K562 (cell line): ENCODE measurements around the gene CREM. TPM values are rescaled to one million over a fixed set of nuclear protein-coding genes. Genes with fewer than 3 reads are reported as not detected.

ENCODE experiments used
- ATAC-seq: fragments of 200-7000 bp; cut with Tn5 transposase; 3 replicates; pipeline ENCODE4 v1.9.1; 2020; ENCODE audit warnings: moderate library complexity
- BruUV-seq: library from RNA; stranded (reverse); fragments of 400-500 nt; replicated peaks from 2 replicates; lab custom pipeline; 2021; lab: Mats Ljungman, UMichigan
- CTCF ChIA-PET: fragments of 300-600 bp; formaldehyde crosslinking; extraction: SDS; loops from one replicate; lab custom pipeline; 2021; ENCODE audit warnings: low intra/inter-chr PET ratio; lab: Yijun Ruan, JAX
- POLR2A ChIA-PET: fragments of 300-600, 350-650 bp; sonication (Branson Sonifier 250); formaldehyde crosslinking; extraction: SDS; loops from one replicate; lab custom pipeline; 2021; ENCODE audit warnings: antibody characterized with exemption, inconsistent platforms; lab: Yijun Ruan, JAX
- DNase-seq, 4 experiments: peaks; one replicate each; pipeline versions ENCODE4 v3.0.0 to v3.0.0-alpha.2; 2011 to 2018; ENCODE audit warnings: low spot score in 3 of 4, mixed read lengths in 3 of 4; ENCODE audit errors: extremely low read depth in 1 of 4
- FAIRE-seq: peaks from 2 replicates; lab custom pipeline; 2011; peaks lifted over from hg19 to GRCh38; lab: Jason Lieb, UNC
- H2AFZ ChIP-seq: 2 replicates; pipeline ENCODE4 v1.6.0; 2011; ENCODE audit warnings: low read depth, low read length, control low read depth, inconsistent platforms
- H3K27ac ChIP-seq: fragments of 200-600 bp; 3 replicates; pipeline ENCODE4 v1.8.0; 2011; ENCODE audit warnings: low read depth, mild to moderate bottlenecking, control low read depth, inconsistent platforms, low read length, moderate library complexity, mixed read lengths; ENCODE audit errors: extremely low read depth
- H3K27me3 ChIP-seq, 2 experiments: fragments of 300-600 bp in 1 of 2; 2 replicates in 1 of 2; 3 replicates in 1 of 2; pipeline versions ENCODE4 v1.6.0 to v1.8.0; 2011; ENCODE audit warnings: inconsistent platforms in 2 of 2, low read length in 2 of 2, mild to moderate bottlenecking in 1 of 2, mixed read lengths in 1 of 2, moderate library complexity in 1 of 2; ENCODE audit not compliant: control insufficient read depth in 2 of 2, insufficient read depth in 2 of 2
- H3K36me3 ChIP-seq: fragments of 300-600 bp; 3 replicates; pipeline ENCODE4 v1.8.0; 2011; ENCODE audit warnings: mild to moderate bottlenecking, low read length, inconsistent platforms; ENCODE audit not compliant: control insufficient read depth, insufficient read depth
- H3K4me1 ChIP-seq, 2 experiments: fragments of 200-600 bp in 1 of 2; replicated peaks in 1 of 2; 2 replicates in 1 of 2; 3 replicates in 1 of 2; pipeline versions ENCODE4 v1.5.1 to v1.8.0; 2011; ENCODE audit warnings: inconsistent platforms in 2 of 2, low read length in 2 of 2, mild to moderate bottlenecking in 1 of 2, mixed read lengths in 1 of 2, moderate library complexity in 1 of 2; ENCODE audit not compliant: control insufficient read depth in 2 of 2, insufficient read depth in 2 of 2
- H3K4me2 ChIP-seq: 2 replicates; pipeline ENCODE4 v1.6.1; 2011; ENCODE audit warnings: low read length, control low read depth, inconsistent platforms, mixed read lengths; ENCODE audit not compliant: insufficient read depth
- H3K4me3 ChIP-seq: fragments of 200-600 bp; sonication (generic), shearing (Covaris generic); 2 replicates; pipeline ENCODE4 v1.5.1; 2016; ENCODE audit warnings: control low read depth, inconsistent platforms
- H3K79me2 ChIP-seq: fragments of 200-600 bp; 3 replicates; pipeline ENCODE4 v1.8.0; 2011; ENCODE audit warnings: low read length, inconsistent platforms; ENCODE audit not compliant: control insufficient read depth, insufficient read depth
- H3K9ac ChIP-seq, 2 experiments: 2 replicates each; pipeline versions ENCODE4 v1.6.0 to v1.6.1; 2011; ENCODE audit warnings: low read depth in 2 of 2, low read length in 2 of 2, control low read depth in 1 of 2, inconsistent platforms in 1 of 2, mild to moderate bottlenecking in 1 of 2, mixed read lengths in 1 of 2; ENCODE audit not compliant: insufficient read depth in 1 of 2
- H3K9me1 ChIP-seq: one replicate; pipeline ENCODE4 v1.6.0; 2011; ENCODE audit warnings: inconsistent platforms, mild to moderate bottlenecking, low read length, moderate library complexity; ENCODE audit not compliant: control insufficient read depth, insufficient read depth
- H3K9me3 ChIP-seq: replicated peaks from 2 replicates; pipeline ENCODE4 v1.5.1; 2011; ENCODE audit warnings: low read depth, low read length, inconsistent platforms; ENCODE audit not compliant: control insufficient read depth, insufficient read depth
- H4K20me1 ChIP-seq: replicated peaks from 2 replicates; pipeline ENCODE4 v1.6.1; 2011; ENCODE audit warnings: low read length, inconsistent platforms, mixed read lengths; ENCODE audit not compliant: control insufficient read depth, insufficient read depth
- CBFA2T3 ChIP-seq: fragments of 450-650 bp; IDR thresholded peaks from 2 replicates; pipeline ENCODE4 v1.6.1; 2017
- KAT2B ChIP-seq: IDR thresholded peaks from one replicate; pipeline ENCODE4 v1.6.1; 2012; ENCODE audit warnings: low read depth, mild to moderate bottlenecking, control low read depth, inconsistent platforms, low read length, moderate library complexity
- NFIX ChIP-seq: fragments of 250-450 bp; sonication (Bioruptor Pico); IDR thresholded peaks from 2 replicates; pipeline ENCODE4 v1.4.0; 2020; ENCODE audit warnings: low read depth, mild to moderate bottlenecking, moderate library complexity
- ZBTB33 ChIP-seq: sonication (generic); formaldehyde crosslinking; IDR thresholded peaks from 2 replicates; pipeline ENCODE4 v1.8.1; 2023; ENCODE audit warnings: mild to moderate bottlenecking, missing genetic modification reagents
- ZNF263 ChIP-seq: sonication (generic); formaldehyde crosslinking; IDR thresholded peaks from 2 replicates; pipeline ENCODE4 v1.8.0; 2022; ENCODE audit warnings: mild to moderate bottlenecking, missing genetic modification reagents, borderline replicate concordance
- in situ Hi-C: fragments of 300-500 bp; cut with MboI; formaldehyde crosslinking; loops from 4 replicates; pipeline ENCODE4 v1.15.0; 2018; ENCODE audit warnings: inconsistent platforms, mixed read lengths
- intact Hi-C: fragments of 100-400 bp; cut with micrococcal nuclease; formaldehyde crosslinking; loops from 2 replicates; pipeline ENCODE4 v1.14.2; 2022
- polyA plus RNA-seq, 8 experiments: library from polyadenylated mRNA; depleted of rRNA in 4 of 8; stranded (reverse) in 5 of 8; unstranded in 3 of 8; fragments of >200 nt; fragmentation: Nextera tagmentation in 2 of 8; fragmentation: Illumina TruSeq in 1 of 8; extraction: Ambion mirVana in 2 of 8; extraction: Trizol in 1 of 8; gene quantifications; 2 replicates each; pipeline versions ENCODE4 v1.2.1 to v1.2.3, GENCODE V29; 2011 to 2014; ENCODE audit warnings: inconsistent platforms in 1 of 8, missing spikeins in 1 of 8
- total RNA-seq, 7 experiments: library from RNA; depleted of rRNA in 6 of 7; stranded (reverse); fragments of >200 nt in 6 of 7; fragmentation: Illumina TruSeq in 2 of 7; extraction: Trizol in 2 of 7; gene quantifications; 2 replicates each; pipeline versions ENCODE4 v1.2.1 to v1.2.3, GENCODE V29; 2011 to 2021; ENCODE audit warnings: low replicate concordance in 1 of 7

Gene CREM
- total and polyA plus RNA-seq, 9 of the 15 experiments (the other 6 are each of a cell fraction or from before 2014, with no cell fraction given), result 39.1 to 70.2 (median 48.3) TPM

- no peak for ATAC-seq
- intact Hi-C loops, result no loop called here
- no peak overlapping the region for H3K9ac ChIP-seq
These were observed 75.4 kb downstream of the CREM start for GRCh38 chr10:35202050-35202449.

More at GRCh38 chr10:35202050-35202449, 75.4 kb downstream of the CREM start:
- H3K27me3 ChIP-seq, result no peaks in the 10 kb centered on the region
- no peak overlapping the region for H3K4me3 ChIP-seq
- peaks cover 3% of the 10 kb centered on the region; the same call in 1 of the 3 replicates for H3K79me2 ChIP-seq
- peaks cover 3% of the 10 kb centered on the region; the same call in 1 of the 3 replicates for H3K36me3 ChIP-seq
- H2AFZ ChIP-seq, result no peak overlapping the region
- POLR2A ChIA-PET, result interaction anchor here (0.7 kb wide), 1 partner anchor 235 kb away, joined by 3 read pairs; no protein-coding TSS in a partner anchor
- H3K4me2 ChIP-seq, result no peak overlapping the region
- no peak for FAIRE-seq
- peaks cover 5 to 6% of the 10 kb centered on the region in 2 experiments; a peak in 4 of 5 replicates for H3K4me1 ChIP-seq
- TF ChIP-seq CBFA2T3 (no peak), KAT2B (no peak), ZNF263 (no peak), NFIX (CRISPR knock-in tag) (no peak), ZBTB33 (CRISPR knock-in tag) (no peak)
- TF ChIP-seq, all 486 proteins: peak for 0
- in situ Hi-C loops, result no loop called here
- Histone ChIP-seq H3K9me1 (no peaks in the 10 kb centered on the region), H3K27ac (no peak overlapping the region; the same call in 2 of the 3 replicates), H4K20me1 (no peaks in the 10 kb centered on the region), H3K9me3 (no peaks in the 10 kb centered on the region)
- CTCF ChIA-PET, result no interaction called here
- DNase-seq, result no peak
- BruUV-seq, result no TSS peak
